Measurements from ENCODE around the gene RNF150. TPM values are rescaled to one million over a fixed set of nuclear protein-coding genes. Genes with fewer than 3 reads are reported as not detected.
"Not testable (repeated sequence)": the region's sequence is repeated elsewhere in the genome, so short reads cannot be mapped to it uniquely, and the experiment has no call there.

RNF150 gene
- total RNA-seq, 1 donor from 2014 or later = 31.2 TPM

DNA sequence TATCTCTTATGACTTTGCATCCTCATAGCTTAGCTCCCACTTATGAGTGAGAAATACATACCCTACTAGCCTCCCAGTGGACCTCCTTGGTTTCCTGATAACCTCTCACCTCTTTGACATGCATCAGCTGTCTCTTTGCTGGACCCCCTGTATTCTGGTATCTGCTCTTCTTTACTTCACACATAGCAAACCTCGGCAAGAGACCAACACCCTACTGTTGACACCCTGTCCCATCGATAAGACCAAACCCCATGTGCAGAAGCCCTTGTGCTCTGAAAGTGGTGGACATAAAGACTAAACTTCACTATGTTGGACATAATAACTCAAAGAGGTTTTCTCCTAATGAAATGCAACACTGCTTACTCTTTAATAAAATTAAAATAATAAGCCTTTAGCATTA lies 75.7 kb downstream of the RNF150 start:
- TF ChIP-seq CTCF (IDR thresholded peaks at IDR 0.05) = no peak
- H3K36me3 ChIP-seq = no peaks in the 10 kb centered on the region
- H3K9me3 ChIP-seq = no peaks in the 10 kb centered on the region
- no peak overlapping the region for H3K4me3 ChIP-seq
- no peaks in the 10 kb centered on the region for H3K27me3 ChIP-seq
- DNase-seq (ENCODE audit: low spot score in 2 of 2) = no peak
- intact Hi-C loops (cut with DNase I) = no loop called here
- no peak overlapping the region for H3K27ac ChIP-seq
- H3K4me1 ChIP-seq = no peaks in the 10 kb centered on the region

GRCh38 chr4:141056473-141056872 lies 76.8 kb downstream of the RNF150 start:
- no peak for DNase-seq (ENCODE audit: low spot score in 2 of 2)
- intact Hi-C loops (cut with DNase I) = no loop called here
- Histone ChIP-seq H3K4me3 (no peak overlapping the region), H3K27ac (no peak overlapping the region), H3K4me1 (no peaks in the 10 kb centered on the region), H3K9me3 (no peaks in the 10 kb centered on the region), H3K27me3 (no peaks in the 10 kb centered on the region), H3K36me3 (no peaks in the 10 kb centered on the region)
- no peak for TF ChIP-seq CTCF (IDR thresholded peaks at IDR 0.05)

DNA sequence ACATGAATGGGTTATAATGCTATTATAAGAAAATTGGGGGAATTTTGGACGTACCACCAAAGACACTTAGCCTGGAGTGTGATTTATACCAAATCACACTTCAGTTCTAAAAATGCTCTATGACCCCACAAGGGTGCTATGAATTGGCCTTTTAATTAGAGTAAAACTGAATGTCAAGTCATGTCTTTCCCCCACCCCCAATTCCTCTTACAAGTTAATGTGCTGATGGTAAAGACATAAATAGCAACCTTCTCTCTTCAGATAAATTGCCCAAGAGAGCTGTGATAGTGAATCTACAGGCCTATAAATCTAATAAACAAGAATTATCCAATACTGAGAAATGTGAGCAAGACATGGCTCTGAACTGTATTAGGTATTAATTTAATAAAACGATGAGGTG lies 78.8 kb downstream of the RNF150 start:
- no peak overlapping the region for H3K4me3 ChIP-seq
- intact Hi-C loops (cut with DNase I) = no loop called here
- no peak for TF ChIP-seq CTCF (IDR thresholded peaks at IDR 0.05)
- no peaks in the 10 kb centered on the region for H3K27me3 ChIP-seq
- no peaks in the 10 kb centered on the region for H3K36me3 ChIP-seq
- no peak for DNase-seq (ENCODE audit: low spot score in 2 of 2)
- no peak overlapping the region for H3K27ac ChIP-seq
- H3K9me3 ChIP-seq = no peaks in the 10 kb centered on the region
- H3K4me1 ChIP-seq = no peaks in the 10 kb centered on the region

GRCh38 chr4:141050999-141051398 lies 82.3 kb downstream of the RNF150 start:
- H3K27me3 ChIP-seq = not testable (repeated sequence)

DNA sequence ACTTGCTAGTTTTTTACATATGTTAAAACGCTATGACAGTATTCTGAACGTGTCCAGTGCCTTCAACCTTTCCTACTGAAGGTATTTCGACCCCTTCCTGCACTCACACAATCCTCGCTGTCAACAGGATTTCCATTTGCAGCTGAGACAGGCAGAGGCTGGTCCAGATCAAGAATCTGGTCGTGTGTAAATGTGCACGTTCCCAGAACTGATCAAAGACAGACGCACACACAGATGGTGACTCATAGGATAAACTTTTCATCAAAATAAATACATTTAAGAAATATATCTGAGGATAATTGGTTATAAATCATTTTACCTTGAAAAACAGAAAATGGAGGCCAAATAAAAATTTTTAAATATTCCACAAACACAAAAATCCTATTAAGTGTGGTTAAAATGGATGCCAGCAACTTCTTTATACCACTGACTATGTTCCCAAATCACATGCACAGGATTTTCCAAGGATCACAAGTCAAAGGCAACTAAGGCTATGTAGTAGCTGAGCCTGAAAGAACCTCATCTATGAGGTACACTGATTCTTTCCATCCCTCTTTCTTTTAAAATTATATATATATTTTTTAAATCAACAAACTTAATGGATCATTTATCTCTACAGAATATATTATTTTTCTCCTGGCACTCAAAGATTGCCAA lies 85.9 kb downstream of the RNF150 start:
- no peaks in the 10 kb centered on the region for H3K4me1 ChIP-seq
- no peak overlapping the region for H3K4me3 ChIP-seq
- no peaks in the 10 kb centered on the region for H3K9me3 ChIP-seq
- no peaks in the 10 kb centered on the region for H3K27me3 ChIP-seq
- no peak for TF ChIP-seq CTCF (IDR thresholded peaks at IDR 0.05)
- DNase-seq (ENCODE audit: low spot score in 2 of 2) = no peak
- no peak overlapping the region for H3K27ac ChIP-seq
- H3K36me3 ChIP-seq = no peaks in the 10 kb centered on the region
- intact Hi-C loops (cut with DNase I) = loop anchor here (5.0 kb wide), 1 partner anchor 85 kb away; the partner anchor contains the start of gene RNF150

More at GRCh38 chr4:141050999-141051398, 82.3 kb downstream of the RNF150 start:
- DNase-seq (ENCODE audit: low spot score in 2 of 2); H3K27ac ChIP-seq; H3K36me3 ChIP-seq; H3K9me3 ChIP-seq; intact Hi-C loops (cut with DNase I); H3K4me1 ChIP-seq; H3K4me3 ChIP-seq: not testable (repeated sequence)

DNA sequence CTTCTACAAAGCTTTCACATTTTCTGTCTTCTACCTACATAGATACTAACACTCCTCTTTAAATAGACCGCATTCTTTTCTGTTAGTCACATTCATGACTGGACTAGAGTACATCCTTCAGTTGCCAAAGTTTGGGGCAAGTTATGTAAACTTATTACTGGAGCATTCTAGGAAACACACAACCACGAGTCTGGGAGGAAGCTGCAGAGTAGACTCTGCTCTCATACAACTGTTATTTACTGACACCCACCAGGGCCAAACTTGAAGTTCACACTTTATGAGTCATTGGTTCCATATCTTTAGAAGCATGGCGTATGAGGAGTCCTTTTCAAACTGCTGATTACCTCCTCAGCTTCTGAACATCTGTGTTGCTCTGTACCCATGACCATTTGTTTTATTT lies 87.0 kb downstream of the RNF150 start:
- TF ChIP-seq CTCF (IDR thresholded peaks at IDR 0.05) = no peak
- no peaks in the 10 kb centered on the region for H3K27me3 ChIP-seq
- no peak for DNase-seq (ENCODE audit: low spot score in 2 of 2)
- no peak overlapping the region for H3K4me3 ChIP-seq
- H3K4me1 ChIP-seq = no peaks in the 10 kb centered on the region
- no peaks in the 10 kb centered on the region for H3K36me3 ChIP-seq
- H3K27ac ChIP-seq = no peak overlapping the region
- intact Hi-C loops (cut with DNase I) = loop anchor here (5.0 kb wide), 1 partner anchor 86 kb away; the partner anchor contains the start of gene RNF150
- no peaks in the 10 kb centered on the region for H3K9me3 ChIP-seq

Measured in ascending aorta (tissue), 2 donors.